ENCODE measurements around the gene TMEM92. TPM values are rescaled to one million over a fixed set of nuclear protein-coding genes. Genes with fewer than 3 reads are reported as not detected.
A peak's percentile ranks its signal among the peaks of the same experiment; 100 is the strongest.

TMEM92 gene
- total RNA-seq, 1 donor from 2014 or later: 13.2 TPM

DNA sequence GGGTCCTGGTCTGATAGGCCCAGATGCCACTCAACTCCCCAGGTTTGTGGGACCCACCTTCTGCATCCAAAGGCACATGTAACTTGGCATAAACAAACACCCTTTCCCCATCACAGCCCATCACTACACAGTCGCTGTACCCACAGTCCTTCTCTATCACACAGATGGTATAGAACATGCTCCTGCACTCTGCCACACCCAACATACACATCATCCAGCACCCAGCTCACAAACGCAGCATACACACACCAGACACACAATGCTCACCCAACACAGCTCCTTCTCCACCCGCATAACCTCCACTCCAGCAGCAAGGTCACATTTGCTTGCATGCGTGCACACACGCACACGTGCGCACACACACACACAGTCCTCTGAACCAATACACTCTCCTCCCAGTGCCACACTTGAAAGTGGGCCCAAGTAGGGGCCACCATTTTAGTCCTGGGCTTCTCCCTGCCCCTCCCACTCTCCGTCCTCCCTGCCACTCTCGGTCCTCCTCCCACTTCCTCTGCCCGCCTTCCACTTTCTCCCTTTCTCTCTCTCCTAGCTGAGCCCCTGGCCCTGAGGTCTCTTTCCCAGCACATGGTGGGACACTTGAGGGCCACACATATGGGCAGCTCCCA lies 8.5 kb upstream of the TMEM92 start:
- TF ChIP-seq, protein P1, sequence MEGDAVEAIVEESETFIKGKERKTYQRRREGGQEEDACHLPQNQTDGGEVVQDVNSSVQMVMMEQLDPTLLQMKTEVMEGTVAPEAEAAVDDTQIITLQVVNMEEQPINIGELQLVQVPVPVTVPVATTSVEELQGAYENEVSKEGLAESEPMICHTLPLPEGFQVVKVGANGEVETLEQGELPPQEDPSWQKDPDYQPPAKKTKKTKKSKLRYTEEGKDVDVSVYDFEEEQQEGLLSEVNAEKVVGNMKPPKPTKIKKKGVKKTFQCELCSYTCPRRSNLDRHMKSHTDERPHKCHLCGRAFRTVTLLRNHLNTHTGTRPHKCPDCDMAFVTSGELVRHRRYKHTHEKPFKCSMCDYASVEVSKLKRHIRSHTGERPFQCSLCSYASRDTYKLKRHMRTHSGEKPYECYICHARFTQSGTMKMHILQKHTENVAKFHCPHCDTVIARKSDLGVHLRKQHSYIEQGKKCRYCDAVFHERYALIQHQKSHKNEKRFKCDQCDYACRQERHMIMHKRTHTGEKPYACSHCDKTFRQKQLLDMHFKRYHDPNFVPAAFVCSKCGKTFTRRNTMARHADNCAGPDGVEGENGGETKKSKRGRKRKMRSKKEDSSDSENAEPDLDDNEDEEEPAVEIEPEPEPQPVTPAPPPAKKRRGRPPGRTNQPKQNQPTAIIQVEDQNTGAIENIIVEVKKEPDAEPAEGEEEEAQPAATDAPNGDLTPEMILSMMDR (conservative IDR thresholded peaks at IDR 0.05; ENCODE audit: low read depth, low read length): no peak
- no peak overlapping the region for H3K4me3 ChIP-seq (ENCODE audit: low read depth, low read length)

GRCh38 chr17:50266384-50267073 lies 7.7 kb upstream of the TMEM92 start:
- TF ChIP-seq, protein P1 (conservative IDR thresholded peaks at IDR 0.05; ENCODE audit: low read depth, low read length): no peak
- no peak for DNase-seq (ENCODE audit: low read depth)
- H3K4me3 ChIP-seq (ENCODE audit: low read depth, low read length): no peak overlapping the region

More for the DNA sequence above, 8.5 kb upstream of the TMEM92 start:
- DNase-seq (ENCODE audit: low read depth): no peak

- TF ChIP-seq, protein P1 (conservative IDR thresholded peaks at IDR 0.05; ENCODE audit: low read depth, low read length): no peak
- no peak overlapping the region for H3K4me3 ChIP-seq (ENCODE audit: low read depth, low read length)
- no peak for DNase-seq (ENCODE audit: low read depth)
Measured at GRCh38 chr17:50267074-50267841, 7.0 kb upstream of the TMEM92 start.

GRCh38 chr17:50268026-50268425 lies 6.2 kb upstream of the TMEM92 start:
- no peak for DNase-seq (ENCODE audit: low read depth)
- TF ChIP-seq, protein P1 (conservative IDR thresholded peaks at IDR 0.05; ENCODE audit: low read depth, low read length): no peak
- H3K4me3 ChIP-seq (ENCODE audit: low read depth, low read length): no peak overlapping the region

DNA sequence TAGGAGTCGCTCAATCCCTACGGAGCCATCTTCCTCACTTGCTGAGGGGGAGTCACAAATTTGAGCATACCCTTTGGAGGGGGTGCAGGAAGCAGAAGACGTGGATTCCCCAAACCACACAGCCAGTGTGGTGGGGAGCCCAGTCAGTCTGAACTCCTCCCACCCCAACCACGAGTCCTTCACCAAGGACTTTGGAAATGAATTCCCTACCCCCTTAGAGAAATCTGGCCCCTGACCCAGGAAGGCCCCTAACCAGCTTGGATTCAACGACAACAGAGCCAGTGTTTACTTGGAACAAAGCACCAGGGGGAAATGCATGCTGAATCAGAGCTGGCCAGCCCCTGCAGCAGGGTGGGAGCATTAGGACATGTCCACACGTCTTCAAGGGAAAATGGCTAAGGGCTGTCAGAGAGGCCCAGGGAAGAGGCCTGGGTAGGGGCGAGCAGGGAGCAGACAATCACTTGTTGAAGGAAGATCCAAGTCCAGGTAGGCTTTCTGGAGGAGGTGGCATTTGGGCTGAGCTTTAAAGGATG lies 5.5 kb upstream of the TMEM92 start:
- DNase-seq (ENCODE audit: low read depth): no peak
- TF ChIP-seq, protein P1 (conservative IDR thresholded peaks at IDR 0.05; ENCODE audit: low read depth, low read length): no peak
- H3K4me3 ChIP-seq (ENCODE audit: low read depth, low read length): no peak overlapping the region

DNA sequence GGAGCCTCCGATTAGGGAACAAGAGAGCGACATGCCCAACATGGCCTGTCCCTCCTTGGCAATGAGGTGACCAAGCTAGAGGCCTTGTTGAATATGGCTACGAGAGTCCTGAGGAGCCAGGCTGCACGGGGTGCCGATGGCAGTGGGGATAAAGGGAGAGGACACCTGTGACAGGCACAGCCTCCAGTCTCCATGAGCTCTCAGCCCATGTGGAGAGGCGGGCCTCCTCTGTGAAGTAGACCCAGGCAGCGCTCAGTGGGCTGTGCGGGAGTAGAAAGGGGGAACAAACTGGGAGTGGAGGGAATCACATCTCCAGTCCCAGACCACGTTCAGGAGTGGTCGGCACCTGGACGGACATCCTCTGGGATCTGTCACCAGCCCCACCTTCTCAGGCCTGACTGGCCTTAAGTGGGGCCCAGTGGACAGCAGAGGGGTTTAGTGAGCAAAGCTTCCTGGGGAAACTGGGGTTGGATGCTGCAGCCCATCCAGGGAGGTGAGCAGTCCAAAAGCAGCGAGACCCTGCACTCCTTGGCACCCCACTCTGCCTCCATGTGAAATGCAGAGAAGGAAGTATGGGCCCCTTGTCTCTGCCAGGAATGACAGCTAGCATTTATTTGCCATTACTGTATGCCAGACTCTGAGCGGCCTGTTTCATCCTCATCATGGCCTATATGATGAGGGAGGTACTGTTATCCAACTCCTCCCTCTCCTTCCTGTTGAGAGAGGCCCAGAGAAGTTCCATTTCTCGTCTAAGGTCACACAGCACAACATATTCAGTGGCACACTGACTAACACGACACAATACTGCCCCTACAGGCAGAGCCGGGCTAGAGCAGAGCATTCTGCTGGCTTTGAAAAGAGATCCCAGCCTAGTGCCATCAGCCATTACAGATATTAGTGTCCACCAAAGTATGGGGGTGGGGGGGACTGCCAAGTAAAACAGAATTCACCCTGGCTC lies 4.5 kb upstream of the TMEM92 start:
- H3K4me3 ChIP-seq (ENCODE audit: low read depth, low read length): no peak overlapping the region
- TF ChIP-seq, protein P1 (conservative IDR thresholded peaks at IDR 0.05; ENCODE audit: low read depth, low read length): peak; percentile 88
- DNase-seq (ENCODE audit: low read depth): no peak

All from epithelial cell of proximal tubule (primary cell).